ENCODE results near the gene SDK2. TPM values are rescaled to one million over a fixed set of nuclear protein-coding genes. Genes with fewer than 3 reads are reported as not detected.
A peak's percentile ranks its signal among the peaks of the same experiment; 100 is the strongest.

The SDK2 gene
- total and polyA plus RNA-seq, 2 of the 8 experiments (the other 6 are each of a cell fraction or from before 2014, with no cell fraction given): 3.9 to 4.1 TPM

DNA sequence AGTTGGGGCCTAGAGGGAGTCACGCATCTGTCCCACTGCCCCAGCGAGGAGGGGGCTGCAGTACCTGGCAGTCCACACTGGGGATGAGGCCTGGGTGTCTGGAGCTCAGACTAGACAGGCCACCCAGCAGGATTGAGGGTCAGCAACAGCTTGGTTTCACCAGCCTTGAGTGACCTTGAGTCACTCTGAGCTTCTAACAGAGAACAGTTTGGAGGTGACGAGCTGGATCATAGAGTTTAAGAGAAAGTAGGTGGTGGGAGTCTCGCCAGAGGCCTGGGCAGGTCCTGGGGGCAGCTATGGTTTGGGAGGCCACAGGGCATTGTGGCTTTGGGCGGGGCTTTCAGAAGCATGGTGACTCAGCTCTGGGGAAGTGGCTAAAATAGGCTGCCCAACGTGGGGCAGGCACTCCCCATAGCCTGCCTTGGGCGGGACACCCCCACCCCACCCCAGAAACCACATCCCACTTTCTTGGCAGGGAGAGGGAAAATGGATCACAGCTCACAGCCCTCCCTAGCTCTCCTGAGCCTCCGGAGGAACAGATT is 352.9 kb downstream of the SDK2 start:
- Histone ChIP-seq H2BK15ac (ENCODE audit: low read length) (no peak overlapping the region), H2BK20ac (ENCODE audit: low read length) (no peak overlapping the region), H2AFZ (ENCODE audit: low read length) (no peak overlapping the region), H2AK5ac (ENCODE audit: low read depth, low read length) (no peak overlapping the region), H3K4ac (replicated peaks; ENCODE audit: insufficient read length, low read depth, low read length) (no peak overlapping the region), H3K23me2 (ENCODE audit: low read depth, low read length) (no peaks in the 10 kb centered on the region; the same call in 1 of the 2 replicates), H2BK120ac (replicated peaks; ENCODE audit: low read depth, low read length) (no peak overlapping the region), H3K9me3 (ENCODE audit: insufficient read depth in 2 of 2, low read depth in 1 of 2, low read length in 1 of 2) (no peaks in the 10 kb centered on the region), H3K79me2 (ENCODE audit: control insufficient read depth in 1 of 2, insufficient read depth in 2 of 2, low read length in 2 of 2) (peaks cover 0 to 4% of the 10 kb centered on the region in 2 experiments; a peak in 1 of 4 replicates), H3K36me3 (ENCODE audit: control insufficient read depth in 2 of 4, insufficient read depth in 4 of 4, low read length in 3 of 4) (no peaks in the 10 kb centered on the region), H2BK5ac (ENCODE audit: low read depth, low read length) (no peak overlapping the region), H4K91ac (replicated peaks; ENCODE audit: insufficient read length, low read length) (no peak overlapping the region), H3K4me2 (ENCODE audit: insufficient read depth in 1 of 2, low read depth in 2 of 2, low read length in 2 of 2) (no peak overlapping the region), H3K56ac (replicated peaks; ENCODE audit: insufficient read length, low read depth, low read length) (no peak overlapping the region), H4K20me1 (replicated peaks in 1 of 2; ENCODE audit: control insufficient read depth in 1 of 2, insufficient read depth in 2 of 2, low read length in 2 of 2) (peaks cover 4% of the 10 kb centered on the region in 2 experiments), H3K9ac (replicated peaks in 1 of 4; ENCODE audit: extremely low read depth in 1 of 4, low read depth in 3 of 4, low read length in 3 of 4) (no peak overlapping the region), H3K27me3 (replicated peaks in 1 of 4; ENCODE audit: control insufficient read depth in 3 of 4, extremely low read depth in 1 of 4, insufficient read depth in 3 of 4, low read length in 3 of 4) (no peaks in the 10 kb centered on the region), H3K23ac (ENCODE audit: insufficient read length) (no peak overlapping the region), H4K8ac (ENCODE audit: extremely low read depth, insufficient read depth, low read length) (peak overlapping the region; percentile 78), H3K4me1 (replicated peaks in 1 of 4; ENCODE audit: control insufficient read depth in 3 of 4, insufficient read depth in 4 of 4, low read length in 3 of 4) (peaks cover 0 to 6% (median 0%) of the 10 kb centered on the region in 4 experiments; a peak in 3 of 7 replicates), H3K4me3 (ENCODE audit: extremely low read depth in 1 of 4, insufficient read depth in 2 of 4, low read depth in 3 of 4, low read length in 4 of 4) (no peak overlapping the region), H3K79me1 (ENCODE audit: low read depth, low read length) (peaks cover 14% of the 10 kb centered on the region), H3K18ac (ENCODE audit: extremely low read depth, low read length) (no peak overlapping the region; the same call in 1 of the 2 replicates), H4K5ac (ENCODE audit: insufficient read length, low read depth, low read length) (no peak overlapping the region), H3K27ac (ENCODE audit: low read depth, low read length) (no peak overlapping the region), H2BK12ac (ENCODE audit: low read depth, low read length) (no peak overlapping the region; the same call in 1 of the 2 replicates), H3K14ac (ENCODE audit: insufficient read length) (no peak overlapping the region)
- WGBS, 2 experiments (ENCODE audit: extremely low coverage in 1 of 2, insufficient coverage in 1 of 2, insufficient read length in 1 of 2, insufficient replicate concordance in 2 of 2, low coverage in 1 of 2, low lambda C conversion rate in 2 of 2, missing lambda C conversion rate in 1 of 2): 78% methylated on average over 8 of the region's 8 CpGs; no CpG with 5 or more reads in 1 of the 2 experiments
- CTCF ChIA-PET (ENCODE audit: partially characterized antibody): interaction anchor here (0.5 to 2.4 kb wide), 12 partner anchors 9 to 183 kb away, joined by 3 to 6 read pairs (median 3); no protein-coding TSS in a partner anchor
- FAIRE-seq (no peak), DNase-seq (ENCODE audit: low read depth in 1 of 2, low spot score in 2 of 2) (no peak)
- POLR2A ChIA-PET (ENCODE audit: partially characterized antibody): interaction anchor here (0.5 kb wide), 1 partner anchor 77 kb away, joined by 3 read pairs; no protein-coding TSS in a partner anchor
- TF ChIP-seq YY1 (IDR thresholded peaks at IDR 0.05; ENCODE audit: low read depth, low read length): no peak
- no peak for TF ChIP-seq CREB1 (IDR thresholded peaks at IDR 0.05)
- TF ChIP-seq, protein P1, sequence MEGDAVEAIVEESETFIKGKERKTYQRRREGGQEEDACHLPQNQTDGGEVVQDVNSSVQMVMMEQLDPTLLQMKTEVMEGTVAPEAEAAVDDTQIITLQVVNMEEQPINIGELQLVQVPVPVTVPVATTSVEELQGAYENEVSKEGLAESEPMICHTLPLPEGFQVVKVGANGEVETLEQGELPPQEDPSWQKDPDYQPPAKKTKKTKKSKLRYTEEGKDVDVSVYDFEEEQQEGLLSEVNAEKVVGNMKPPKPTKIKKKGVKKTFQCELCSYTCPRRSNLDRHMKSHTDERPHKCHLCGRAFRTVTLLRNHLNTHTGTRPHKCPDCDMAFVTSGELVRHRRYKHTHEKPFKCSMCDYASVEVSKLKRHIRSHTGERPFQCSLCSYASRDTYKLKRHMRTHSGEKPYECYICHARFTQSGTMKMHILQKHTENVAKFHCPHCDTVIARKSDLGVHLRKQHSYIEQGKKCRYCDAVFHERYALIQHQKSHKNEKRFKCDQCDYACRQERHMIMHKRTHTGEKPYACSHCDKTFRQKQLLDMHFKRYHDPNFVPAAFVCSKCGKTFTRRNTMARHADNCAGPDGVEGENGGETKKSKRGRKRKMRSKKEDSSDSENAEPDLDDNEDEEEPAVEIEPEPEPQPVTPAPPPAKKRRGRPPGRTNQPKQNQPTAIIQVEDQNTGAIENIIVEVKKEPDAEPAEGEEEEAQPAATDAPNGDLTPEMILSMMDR (IDR thresholded peaks at IDR 0.05; ENCODE audit: control extremely low read depth in 1 of 3, insufficient read depth in 1 of 3, low read depth in 1 of 3, low read length in 3 of 3): no peak
- no peak for TF ChIP-seq KDM1A (IDR thresholded peaks at IDR 0.05; ENCODE audit: borderline replicate concordance, low read length)
- TF ChIP-seq SP1 (IDR thresholded peaks at IDR 0.05; ENCODE audit: low read depth, low read length): no peak
- TF ChIP-seq, protein P2, sequence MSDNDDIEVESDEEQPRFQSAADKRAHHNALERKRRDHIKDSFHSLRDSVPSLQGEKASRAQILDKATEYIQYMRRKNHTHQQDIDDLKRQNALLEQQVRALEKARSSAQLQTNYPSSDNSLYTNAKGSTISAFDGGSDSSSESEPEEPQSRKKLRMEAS (IDR thresholded peaks at IDR 0.05): no peak
- TF ChIP-seq POLR2A (IDR thresholded peaks at IDR 0.05; ENCODE audit: control extremely low read depth in 1 of 2, low read depth in 2 of 2, low read length in 2 of 2): no peak
- TF ChIP-seq TBP (IDR thresholded peaks at IDR 0.05; ENCODE audit: low read depth, low read length): no peak
- TF ChIP-seq TEAD4 (IDR thresholded peaks at IDR 0.05; ENCODE audit: low read depth, low read length): no peak
- no peak for TF ChIP-seq EP300 (IDR thresholded peaks at IDR 0.05; ENCODE audit: borderline replicate concordance in 1 of 2, low read depth in 2 of 2, low read length in 2 of 2)
- no peak for TF ChIP-seq SIN3A (conservative IDR thresholded peaks at IDR 0.05 in 1 of 2, IDR thresholded peaks at IDR 0.05 in 1 of 2; ENCODE audit: low read depth in 1 of 2, low read length in 2 of 2)
